HG03045 (cell line): ENCODE data around the gene MSH2.
"Not testable (repeated sequence)": the region's sequence is repeated elsewhere in the genome, so short reads cannot be mapped to it uniquely, and the experiment has no call there.

Experiments used
- ATAC-seq: cut with Tn5 transposase; IDR thresholded peaks from one replicate; pipeline ENCODE4 v1.9.1; 2021; ENCODE audit warnings: mild to moderate bottlenecking, moderate library complexity; ENCODE audit not compliant: unreplicated experiment

MSH2 gene

DNA sequence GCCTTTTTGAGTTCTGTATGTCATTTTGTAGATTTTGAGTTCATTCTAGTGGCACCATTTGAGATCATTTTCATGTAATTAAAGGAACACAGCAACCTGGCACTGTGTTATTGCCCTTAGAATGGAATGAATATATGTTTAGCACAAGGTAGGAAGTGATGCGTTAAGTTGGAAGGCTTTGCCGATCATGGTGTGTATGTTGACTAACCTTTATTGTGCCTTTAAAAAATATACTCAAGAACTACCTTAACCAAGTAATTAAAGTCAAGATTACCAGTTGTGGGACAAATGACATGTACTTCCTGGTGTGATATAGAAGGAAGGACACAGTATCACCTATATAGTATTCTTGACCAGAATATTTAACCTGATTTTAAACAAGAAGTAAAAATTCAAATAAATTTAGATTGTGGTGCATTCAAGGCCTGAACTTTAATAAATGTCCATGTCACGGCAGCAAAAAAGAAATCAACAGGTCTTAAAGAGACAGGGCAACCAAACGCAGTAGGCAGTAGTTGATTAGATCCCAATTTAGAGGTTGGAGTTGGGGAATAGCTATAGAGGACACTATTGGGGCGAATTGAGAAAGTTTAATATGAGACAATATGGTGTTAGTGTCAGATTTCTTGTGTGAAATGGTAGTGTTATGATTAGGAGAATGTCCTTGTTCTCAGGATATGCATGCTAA, 68.6 kb downstream of the MSH2 start:
- no peak for ATAC-seq

DNA sequence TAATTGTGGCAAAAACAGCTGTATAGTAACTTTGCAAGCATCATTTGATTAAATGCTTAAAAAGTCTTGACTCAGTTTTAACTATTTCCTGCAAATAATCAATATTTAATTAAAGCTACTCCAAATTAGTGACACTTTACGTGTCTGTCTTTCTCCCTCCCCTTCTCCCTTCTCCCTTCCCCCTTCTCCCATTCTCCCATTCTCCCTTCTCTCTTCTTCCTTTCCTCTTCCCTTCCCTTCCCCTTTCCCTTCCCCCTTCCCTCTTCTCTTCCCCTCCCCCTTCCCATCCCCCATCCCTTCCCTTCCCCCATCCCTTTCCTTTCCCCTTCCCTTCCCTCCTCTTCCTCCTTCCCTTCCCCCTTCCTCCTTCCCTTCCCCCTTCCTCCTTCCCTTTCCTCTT, 76.9 kb downstream of the MSH2 start:
- no peak for ATAC-seq

DNA sequence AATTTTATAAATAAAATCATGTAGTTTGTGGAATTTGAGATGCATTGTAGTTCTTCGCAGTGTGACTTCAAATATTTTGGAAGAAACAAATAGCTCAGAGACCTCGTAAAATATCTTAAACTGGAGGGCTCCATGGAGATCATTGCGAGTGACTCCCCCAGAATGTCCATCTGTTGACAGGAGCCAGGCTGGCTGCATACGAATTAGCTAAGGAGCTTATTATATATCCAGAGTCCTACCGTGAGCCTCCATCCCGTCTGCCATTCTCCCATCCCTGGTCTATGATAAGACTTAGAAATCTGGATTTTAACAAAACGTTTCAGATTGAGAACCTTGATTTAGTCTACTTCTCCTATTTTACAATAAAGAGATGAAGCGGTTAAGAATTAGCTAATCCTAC, 80.2 kb downstream of the MSH2 start:
- ATAC-seq: no peak

DNA sequence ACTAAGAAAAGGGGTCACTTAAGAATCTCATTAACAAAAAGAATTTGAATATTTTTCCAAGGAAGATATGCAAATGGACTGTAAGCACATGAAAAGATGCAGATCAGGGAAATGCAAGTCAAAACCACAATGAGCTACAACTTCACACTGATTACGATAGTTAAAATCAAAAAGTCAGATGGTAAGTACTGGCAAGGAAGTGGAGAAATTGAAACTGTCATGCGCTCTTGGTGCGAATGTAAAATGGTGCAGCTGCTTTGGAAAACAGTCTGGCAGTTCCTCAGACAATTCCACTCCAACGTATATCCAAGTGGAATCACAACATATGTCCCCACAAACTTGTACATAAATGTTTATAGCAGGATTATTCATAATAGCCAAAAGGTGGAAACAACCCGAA, 81.4 kb downstream of the MSH2 start:
- no peak for ATAC-seq

DNA sequence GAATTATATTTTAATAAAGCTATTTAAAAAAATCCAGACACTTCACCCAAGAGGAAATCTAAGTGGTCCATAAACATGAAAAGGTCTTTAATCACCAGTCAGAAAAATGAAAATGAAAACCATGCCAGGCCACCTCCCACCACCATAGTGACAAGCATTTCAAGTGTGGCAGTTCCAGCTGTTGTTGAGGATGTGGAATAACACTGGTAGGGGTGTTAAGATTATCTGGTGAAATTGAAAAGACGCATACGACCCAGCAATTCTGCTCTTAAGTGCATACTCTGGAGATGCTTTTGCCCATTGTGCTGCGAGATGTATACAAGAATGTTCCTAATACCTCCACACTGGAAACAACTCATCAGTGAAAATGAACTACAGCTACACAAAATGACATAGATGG, 82.2 kb downstream of the MSH2 start:
- no peak for ATAC-seq

DNA sequence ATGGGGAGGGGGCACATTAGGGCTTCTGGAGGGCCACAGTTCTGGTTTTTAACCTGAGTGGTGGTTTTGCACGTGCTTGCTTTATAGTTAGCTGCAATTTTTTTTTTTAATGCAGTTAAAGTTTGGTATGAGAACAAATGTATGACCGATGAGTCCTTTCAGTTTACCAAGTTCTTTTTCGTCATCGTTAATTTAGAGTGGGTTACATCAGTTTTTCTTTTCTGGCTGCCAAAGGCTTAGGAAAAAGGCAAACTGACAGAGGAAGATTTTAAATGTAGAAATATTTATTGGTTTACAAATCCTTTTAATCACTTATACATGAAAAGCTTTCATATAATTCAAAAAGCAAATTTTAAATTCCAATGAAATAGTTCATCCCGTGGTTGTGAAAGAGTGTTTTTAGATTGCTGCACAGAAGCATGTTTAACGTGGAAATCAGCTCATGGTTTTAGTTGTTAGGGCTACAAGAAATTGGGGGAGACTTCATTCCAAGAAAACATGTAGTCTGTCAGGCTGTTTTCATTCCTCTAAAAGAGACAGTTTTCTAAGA, 82.9 kb downstream of the MSH2 start:
- ATAC-seq: no peak

DNA sequence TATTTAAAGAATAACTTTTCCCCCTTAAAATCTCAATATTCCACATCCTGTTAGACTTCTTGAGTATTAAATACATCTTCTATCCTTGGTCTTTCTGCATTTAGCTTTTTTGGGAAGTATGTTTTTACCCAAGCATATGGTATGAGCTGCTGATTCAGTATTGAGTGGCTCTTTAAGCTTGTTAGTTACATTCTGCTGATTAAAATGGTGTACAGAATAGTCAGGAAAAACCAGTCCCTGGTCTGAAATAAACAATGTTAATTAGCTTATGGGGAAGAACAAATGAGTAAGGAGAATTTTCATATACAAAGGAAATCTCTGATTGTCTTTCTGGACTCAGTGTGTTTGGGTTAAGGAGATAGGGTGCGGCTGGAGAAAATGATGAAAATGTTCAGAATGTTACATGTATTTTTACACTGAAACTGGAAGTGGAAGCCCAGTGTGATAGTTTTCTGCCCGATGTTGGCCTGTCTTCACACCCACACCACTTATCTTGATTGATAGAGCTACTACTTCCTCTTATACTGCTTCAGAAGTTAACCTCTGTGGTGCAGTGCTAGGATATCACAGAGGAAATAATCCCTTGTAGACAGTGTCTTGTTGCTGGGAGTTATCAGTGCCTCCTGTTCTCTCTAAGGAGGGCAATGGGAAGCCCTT, 84.0 kb downstream of the MSH2 start:
- peak; percentile 69 for ATAC-seq

DNA sequence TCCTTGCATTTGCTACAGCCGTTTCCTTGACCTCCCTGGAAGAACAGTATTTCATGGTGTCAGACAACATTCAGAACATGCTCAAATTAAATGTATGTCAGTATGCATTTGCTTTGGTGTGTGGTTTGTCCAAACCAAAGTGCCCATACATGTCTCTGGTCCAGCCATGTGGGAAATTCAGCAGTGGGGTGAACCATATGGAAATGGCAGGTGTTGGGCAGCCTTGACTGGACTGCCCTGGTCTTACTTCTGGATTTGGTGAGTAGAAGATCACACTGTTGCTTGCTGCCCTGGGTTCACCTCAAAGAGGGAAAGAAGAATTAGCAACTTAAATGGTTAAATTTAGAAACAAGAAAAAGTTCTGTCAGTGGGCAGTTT, 84.5 kb downstream of the MSH2 start:
- no peak for ATAC-seq

DNA sequence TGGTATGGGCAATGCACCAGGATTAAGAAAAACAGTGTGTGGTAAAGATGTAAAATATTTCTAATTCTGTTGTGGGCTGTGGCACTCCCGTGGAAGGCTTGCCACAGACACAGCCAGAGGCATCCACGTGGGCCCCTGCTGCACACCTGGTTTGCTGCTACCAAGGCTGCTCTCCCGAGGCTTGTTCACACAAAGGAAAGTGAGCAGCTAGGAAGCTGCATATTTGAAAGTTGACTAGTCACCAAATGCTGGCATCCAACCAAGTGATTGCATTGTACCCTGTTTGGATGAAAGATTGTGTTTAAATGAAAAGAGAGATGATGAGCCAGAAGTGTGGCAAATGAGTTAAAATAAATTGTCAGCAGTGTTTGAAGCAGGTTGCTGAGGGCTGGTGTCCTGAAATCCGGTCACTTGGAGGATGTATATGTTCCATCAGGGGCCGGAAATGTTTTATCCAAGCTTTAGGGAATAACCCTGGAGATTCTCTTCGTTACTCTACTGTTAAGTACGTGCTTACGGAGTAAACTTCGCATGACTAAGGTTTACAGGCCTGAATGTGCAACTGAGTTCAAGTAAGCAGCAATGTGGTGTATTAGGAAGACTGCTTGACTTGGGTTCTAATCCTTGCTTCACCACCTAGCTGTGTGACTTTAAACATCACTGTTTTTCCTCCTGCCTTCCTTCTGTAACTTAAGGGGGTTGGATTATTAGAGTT, 86.1 kb downstream of the MSH2 start:
- no peak for ATAC-seq

DNA sequence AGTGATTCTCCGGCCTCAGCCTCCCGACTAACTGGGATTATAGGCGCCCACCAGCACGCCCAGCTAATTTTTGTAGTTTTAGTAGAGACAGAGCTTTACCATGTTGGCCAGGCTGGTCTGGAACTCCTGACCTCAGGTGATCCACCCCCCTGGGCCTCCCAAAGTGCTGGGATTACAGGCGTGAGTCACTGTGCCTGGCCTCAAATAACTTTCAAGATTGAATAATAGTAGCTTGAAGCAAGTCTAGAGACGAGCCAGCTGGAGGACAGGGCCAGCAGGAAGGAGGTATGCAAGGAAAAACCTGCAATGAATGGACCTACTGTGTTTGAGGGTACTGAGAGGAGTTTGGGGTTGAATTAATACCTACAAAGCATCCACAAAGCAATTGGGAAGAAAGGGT, 87.5 kb downstream of the MSH2 start:
- no peak for ATAC-seq

DNA sequence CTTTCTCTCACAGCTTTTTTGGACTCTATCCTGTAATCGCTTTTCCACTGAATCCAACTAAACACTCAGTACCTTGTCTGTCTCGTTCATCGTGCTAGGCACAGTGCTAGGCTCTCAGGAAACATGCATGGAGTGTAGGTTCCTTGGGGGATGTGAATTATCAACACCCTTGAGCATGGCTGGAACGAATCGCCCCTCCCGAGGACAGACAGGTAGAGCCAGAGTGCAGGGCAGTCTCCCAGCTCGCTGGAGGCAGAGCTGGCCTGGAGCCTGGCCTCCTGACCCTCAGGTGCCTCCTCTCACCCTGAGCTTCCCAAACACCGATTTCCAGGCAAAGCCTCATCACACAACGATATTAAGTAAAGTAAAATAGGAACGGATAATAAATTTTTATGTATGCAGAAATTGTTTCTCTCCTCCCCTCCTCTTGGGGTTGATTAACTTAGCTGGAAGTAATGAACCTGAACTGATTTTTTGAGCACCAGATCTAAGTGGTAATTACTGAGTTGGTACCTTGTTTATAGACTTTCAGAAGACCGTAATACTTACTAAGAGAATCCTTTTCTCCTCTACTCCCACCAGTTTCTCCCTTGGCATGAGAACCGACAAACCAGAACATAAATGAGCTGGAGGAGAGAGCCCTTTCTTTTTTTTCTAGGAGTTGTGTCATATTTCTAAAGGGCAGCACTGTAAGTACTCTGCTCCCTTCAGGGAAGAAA, 90.5 kb downstream of the MSH2 start:
- no peak for ATAC-seq

DNA sequence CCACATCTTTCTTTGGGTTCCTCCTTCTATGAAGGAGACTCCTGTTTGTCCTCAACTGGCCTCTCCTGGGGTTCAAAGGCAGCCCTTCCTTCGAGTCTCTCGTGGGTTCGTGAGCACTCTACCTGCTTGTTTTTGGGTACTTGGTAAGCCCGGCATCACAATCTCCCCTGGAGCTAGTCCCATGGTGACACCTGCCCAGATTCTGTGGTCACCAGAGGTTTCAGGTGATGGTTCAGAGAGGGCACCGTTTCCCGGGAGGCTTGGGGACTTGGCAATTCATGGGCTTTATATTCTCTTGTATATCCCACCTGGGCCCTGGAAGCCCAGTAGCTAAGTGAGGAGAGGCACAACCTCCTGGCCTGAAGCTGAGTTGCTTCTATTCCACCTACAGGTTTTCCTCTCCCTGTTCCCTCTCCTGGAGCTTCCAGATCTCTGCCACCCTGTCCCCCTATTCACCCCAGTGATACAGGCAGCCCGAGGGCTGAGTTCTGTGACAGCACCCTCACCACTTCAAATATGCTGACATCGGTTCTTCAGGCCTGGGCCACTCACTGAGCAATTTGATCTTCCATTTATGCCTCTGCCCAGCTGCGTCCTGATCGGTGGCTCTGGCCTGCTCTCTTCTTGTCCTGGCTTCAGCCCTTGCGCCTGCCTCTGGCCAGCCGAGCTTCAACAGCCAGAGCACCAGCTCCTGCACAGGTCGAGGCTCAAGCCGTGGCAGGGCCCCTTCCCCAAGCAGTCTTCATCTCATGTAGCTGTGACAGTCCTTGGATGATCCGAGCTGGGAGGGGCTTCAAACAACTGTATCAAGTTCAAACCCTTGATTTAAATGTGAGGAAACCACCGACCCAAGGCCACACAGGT, 91.5 kb downstream of the MSH2 start:
- ATAC-seq: no peak

DNA sequence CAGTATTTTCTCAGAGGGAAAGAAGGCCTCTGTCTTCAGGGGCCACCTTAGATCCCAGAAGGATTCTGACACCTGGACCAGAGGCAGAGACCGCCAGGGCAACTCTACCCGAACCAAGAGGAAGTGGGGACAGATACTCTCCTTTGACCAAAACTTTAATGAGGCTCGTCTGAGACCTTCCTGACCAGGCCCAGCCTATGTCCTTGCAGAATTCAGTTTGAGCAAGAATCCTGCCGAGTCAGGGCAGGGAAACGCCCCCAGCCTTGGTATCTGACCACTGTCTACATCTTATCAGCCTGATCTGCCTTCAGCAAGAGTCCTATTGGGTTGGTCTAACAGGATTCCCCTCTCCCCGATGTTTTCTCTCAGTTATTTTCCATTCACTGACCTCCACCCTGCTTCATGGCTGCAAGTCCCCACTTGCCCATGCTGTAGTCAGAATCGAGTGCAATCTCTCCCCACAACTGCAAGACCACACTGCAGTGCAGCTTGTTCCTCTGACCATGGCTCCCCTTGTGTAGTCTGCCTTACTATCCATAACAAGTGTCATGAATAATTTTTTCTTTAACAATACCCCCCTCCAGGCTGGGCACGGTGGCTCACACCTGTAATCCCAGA, 95.0 kb downstream of the MSH2 start:
- ATAC-seq: no peak

DNA sequence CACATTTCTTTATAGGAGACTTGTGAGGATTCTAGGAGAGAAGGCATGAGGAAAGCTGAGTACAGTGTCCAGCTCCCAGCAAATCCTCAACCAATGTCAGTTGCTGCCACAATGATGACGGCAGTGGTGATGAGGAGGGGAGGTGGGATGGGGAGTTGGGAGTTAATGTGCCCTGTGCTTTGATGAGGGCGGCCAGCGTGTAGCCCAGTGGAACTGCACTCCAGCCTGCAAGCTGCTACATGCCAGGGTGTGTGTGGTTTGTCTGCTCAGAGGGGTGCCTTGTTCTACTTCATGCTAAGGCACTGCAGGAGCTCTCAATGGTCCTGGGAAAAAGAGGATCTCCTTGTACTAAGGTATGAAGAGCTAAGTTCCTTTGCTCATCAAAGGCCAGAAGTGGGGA, 96.1 kb downstream of the MSH2 start:
- ATAC-seq: no peak

DNA sequence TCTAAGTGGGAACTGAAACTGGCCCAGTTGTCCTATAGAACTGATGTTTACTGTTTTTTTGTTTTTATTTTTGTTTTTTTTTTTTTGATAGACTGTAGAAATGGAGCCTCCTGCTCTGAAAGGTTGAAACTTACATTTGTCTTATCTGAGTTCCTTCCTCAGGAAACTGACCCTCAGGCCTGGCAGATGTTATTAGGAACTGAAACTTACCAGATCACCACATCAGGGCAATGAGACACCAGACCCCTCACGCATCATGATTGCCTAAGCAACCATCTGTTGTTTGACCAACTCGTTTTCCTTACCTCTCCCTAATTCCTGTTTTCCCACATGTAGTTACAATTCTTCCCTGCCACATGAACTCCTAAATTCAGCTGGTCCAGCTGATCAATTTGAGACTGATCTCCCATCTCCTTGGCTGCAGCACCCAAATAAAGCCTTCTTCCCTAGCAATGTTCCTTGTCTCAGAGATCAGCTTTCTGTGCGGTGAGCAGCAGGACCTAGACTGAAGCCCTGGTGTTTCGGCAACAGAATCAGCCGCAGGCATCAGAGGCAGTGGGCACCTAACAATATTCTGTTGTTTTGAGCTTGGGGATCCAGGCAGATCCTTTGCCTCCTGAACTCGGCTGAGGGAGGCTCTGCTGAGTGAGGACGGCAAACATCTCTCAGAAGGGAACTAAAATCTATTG, 96.8 kb downstream of the MSH2 start:
- no peak for ATAC-seq

DNA sequence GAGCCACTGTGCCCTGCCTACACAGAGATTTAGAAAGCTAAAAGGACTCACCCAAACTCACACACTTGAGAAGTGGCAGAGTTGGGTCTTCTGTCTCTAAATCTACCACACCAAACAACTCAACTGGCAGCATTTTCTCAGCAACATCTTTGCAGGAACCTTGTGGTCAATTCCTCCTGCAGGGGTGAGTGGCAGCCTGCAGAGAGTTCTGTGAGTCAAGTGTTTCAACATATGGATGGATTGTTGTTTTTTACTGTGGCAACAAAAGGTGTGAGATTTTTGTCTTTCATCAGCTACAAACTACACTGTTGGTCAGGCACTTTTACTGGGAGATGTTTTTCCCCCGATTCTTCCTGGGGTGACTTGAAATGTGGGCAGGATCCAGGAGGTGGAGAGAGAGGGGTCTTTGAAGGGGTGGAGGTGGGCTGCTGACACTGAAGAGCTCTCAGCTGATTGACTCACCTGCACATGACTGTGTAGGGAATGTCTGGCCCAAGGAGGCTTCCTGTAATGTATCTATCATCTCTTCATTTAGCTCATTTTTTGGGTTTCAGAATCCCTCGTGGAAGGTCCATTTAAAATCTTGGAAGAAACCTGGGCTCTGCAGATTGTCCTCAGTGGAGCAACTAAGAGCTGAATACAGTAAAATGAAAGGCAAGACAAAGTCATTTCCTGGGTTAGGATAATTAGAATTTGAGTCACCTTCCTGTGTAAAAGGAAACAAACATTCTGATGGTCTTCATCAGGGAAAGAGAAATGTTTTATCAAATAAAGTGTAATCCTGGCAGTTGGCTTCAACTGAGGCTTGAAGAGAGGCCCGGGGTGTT, 98.6 kb downstream of the MSH2 start:
- ATAC-seq: no peak

DNA sequence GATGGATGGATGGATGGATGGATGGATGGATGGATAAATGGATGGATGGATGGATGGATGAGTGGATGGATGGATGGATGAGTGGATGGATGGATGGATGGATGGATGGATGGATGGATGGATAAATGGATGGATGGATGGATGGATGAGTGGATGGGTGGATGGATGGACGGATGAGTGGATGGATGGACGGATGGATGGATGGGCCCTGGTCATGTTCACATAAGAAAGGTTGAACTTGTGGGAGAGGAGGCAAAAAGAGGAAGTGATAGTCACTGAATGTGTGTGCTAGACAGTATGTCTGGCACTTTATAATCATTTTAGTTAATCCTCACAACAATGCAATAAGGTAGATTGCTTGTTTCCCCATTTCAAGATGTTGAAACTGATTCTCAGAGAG, 99.5 kb downstream of the MSH2 start:
- ATAC-seq: not testable (repeated sequence)

DNA sequence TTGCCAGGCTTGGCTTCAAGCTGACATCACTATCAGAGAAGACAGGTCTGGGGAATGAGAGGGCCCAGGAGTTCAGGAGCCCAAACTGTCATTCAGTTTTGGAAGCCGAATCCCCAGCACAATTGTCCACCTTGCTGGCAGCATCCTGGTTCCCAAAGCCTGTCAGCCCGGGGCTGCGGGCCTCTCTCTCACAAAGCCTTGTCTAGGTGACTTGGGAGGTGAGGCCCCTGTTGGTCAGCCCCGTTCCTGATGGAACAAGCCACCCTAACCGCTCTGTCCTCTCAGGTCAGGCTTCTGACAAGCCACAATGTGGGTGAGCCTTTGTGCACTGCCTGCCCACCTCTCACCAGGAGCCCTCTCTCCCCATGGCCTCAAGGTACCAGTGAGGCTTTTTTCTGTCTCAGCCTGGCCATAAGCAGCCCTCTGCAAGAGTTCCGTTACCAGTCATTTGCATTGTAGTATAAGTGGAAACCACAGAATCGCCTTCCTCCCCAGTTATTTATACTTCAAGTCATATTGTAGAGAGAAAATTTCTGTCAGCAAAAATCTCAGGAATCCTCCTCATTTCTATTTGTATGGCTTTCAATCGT, 100.6 kb downstream of the MSH2 start:
- ATAC-seq: peak; percentile 64
